Stimulated activated naive CD8-positive, alpha-beta T cell treated with anti-CD3 and anti-CD28 coated beads, Interleukin-15, Interleukin-2, amounts not matched to agents 100 U/mL and 50 U/mL, for 24 hours (primary cell): ENCODE results near the gene SSBP3.
"Not testable (repeated sequence)": the region's sequence is repeated elsewhere in the genome, so short reads cannot be mapped to it uniquely, and the experiment has no call there.

ENCODE experiments used
- ATAC-seq: fragments of 150-1000 bp; cut with Tn5 transposase; one replicate; pipeline ENCODE4 v1.10.0; 2021
- DNase-seq: peaks from one replicate; pipeline ENCODE4 v3.0.0; 2021

The SSBP3 gene

GRCh38 chr1:54239631-54240031, 166.6 kb downstream of the SSBP3 start:
- DNase-seq: no peak

GRCh38 chr1:54239035-54239383, 167.2 kb downstream of the SSBP3 start:
- ATAC-seq (no peak), DNase-seq (no peak)

More at GRCh38 chr1:54239631-54240031, 166.6 kb downstream of the SSBP3 start:
- ATAC-seq: no peak

GRCh38 chr1:54238353-54239034, 167.7 kb downstream of the SSBP3 start:
- DNase-seq (no peak), ATAC-seq (no peak)

GRCh38 chr1:54237586-54237985, 168.6 kb downstream of the SSBP3 start:
- ATAC-seq (no peak), DNase-seq (no peak)

- no peak for DNase-seq
- ATAC-seq: no peak
Measured at GRCh38 chr1:54234284-54234683, 171.9 kb downstream of the SSBP3 start.

- ATAC-seq: not testable (repeated sequence)
Measured at GRCh38 chr1:54233196-54233595, 173.0 kb downstream of the SSBP3 start.

GRCh38 chr1:54230507-54231339, 175.5 kb downstream of the SSBP3 start:
- DNase-seq (peak; percentile 57), ATAC-seq (peak; percentile 48)

More at GRCh38 chr1:54233196-54233595, 173.0 kb downstream of the SSBP3 start:
- not testable (repeated sequence) for DNase-seq

- ATAC-seq (peak; percentile 74), DNase-seq (peak; percentile 65)
Measured at GRCh38 chr1:54229281-54229891, 176.8 kb downstream of the SSBP3 start.

GRCh38 chr1:54228638-54229079, 177.5 kb downstream of the SSBP3 start:
- DNase-seq: no peak
- ATAC-seq: no peak

GRCh38 chr1:54227891-54228310, 178.3 kb downstream of the SSBP3 start:
- DNase-seq (no peak), ATAC-seq (no peak)

- DNase-seq: no peak
- no peak for ATAC-seq
Measured at GRCh38 chr1:54227091-54227602, 179.0 kb downstream of the SSBP3 start.

GRCh38 chr1:54225986-54226559, 180.1 kb downstream of the SSBP3 start:
- ATAC-seq: no peak
- no peak for DNase-seq

- ATAC-seq (no peak), DNase-seq (no peak)
Measured at GRCh38 chr1:54225378-54225777, 180.8 kb downstream of the SSBP3 start.

GRCh38 chr1:54224233-54224632, 182.0 kb downstream of the SSBP3 start:
- ATAC-seq: no peak
- DNase-seq: no peak

GRCh38 chr1:54223441-54224202, 182.6 kb downstream of the SSBP3 start:
- DNase-seq (no peak), ATAC-seq (no peak)

- ATAC-seq (no peak), DNase-seq (no peak)
Measured at GRCh38 chr1:54222711-54223110, 183.5 kb downstream of the SSBP3 start.

GRCh38 chr1:54221867-54222484, 184.2 kb downstream of the SSBP3 start:
- DNase-seq: no peak
- no peak for ATAC-seq

GRCh38 chr1:54221113-54221834, 184.9 kb downstream of the SSBP3 start:
- no peak for ATAC-seq
- no peak for DNase-seq

GRCh38 chr1:54220004-54220811, 186.0 kb downstream of the SSBP3 start:
- ATAC-seq (no peak), DNase-seq (no peak)

- DNase-seq (no peak), ATAC-seq (no peak)
Measured at GRCh38 chr1:54219688-54220003, 186.5 kb downstream of the SSBP3 start.
